Measurements from ENCODE around the gene AGPAT1. TPM values are rescaled to one million over a fixed set of nuclear protein-coding genes. Genes with fewer than 3 reads are reported as not detected.

Gene AGPAT1
- total and polyA plus RNA-seq, 10 donors = 13.6 to 39.7 (median 32.1) TPM

DNA sequence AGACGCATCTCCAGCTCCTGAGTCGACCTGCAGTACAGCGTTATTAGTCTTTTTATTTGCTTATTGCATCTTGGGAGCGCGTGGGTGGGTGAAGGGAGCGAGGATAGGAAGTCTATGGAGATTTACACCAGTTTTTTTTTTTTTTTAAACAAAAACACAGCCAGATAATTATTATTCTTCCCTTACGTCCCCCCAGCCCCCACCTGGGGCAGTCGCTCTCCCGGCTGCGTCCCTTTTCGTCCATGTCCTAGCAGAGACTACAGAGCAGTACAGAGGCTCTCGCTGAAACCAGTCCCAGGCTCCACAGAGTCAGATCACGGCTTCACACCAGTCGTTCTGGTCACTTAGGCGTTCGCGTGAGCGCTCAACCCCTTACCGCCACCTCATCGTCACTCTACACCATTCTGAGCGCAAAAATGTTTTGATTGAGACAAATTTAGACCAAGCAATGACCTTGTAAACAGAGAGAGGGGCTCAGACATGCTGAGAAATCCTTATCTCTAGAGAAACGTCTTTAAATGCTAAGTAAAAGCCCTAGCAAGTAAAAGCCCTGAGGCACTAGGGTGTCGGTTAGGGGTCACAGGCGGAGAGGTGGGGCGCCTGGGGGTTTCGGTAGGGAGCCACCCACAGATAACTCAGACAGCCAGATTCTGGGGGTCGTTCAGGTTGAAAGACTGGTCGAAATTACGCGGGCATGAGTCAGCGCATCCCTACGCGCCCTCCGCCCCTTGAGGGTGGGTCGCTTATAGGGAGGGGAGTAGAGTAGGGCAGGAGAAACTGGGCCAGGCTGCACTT, 22.9 kb downstream of the AGPAT1 start:
- Histone ChIP-seq H3K9me3 (no peaks in the 10 kb centered on the region), H3K27ac (peak overlapping the region; percentile 62 to 86 (median 82)), H3K27me3 (replicated peaks in 1 of 7) (peaks cover 0 to 66% (median 36%) of the 10 kb centered on the region in 7 donors), H3K36me3 (peaks cover 0 to 23% (median 7%) of the 10 kb centered on the region in 6 donors), H3K4me3 (peak overlapping the region; percentile 5 to 80 (median 66)), H3K4me1 (peaks cover 6 to 79% (median 44%) of the 10 kb centered on the region in 6 donors)
- intact Hi-C loops (cut with DNase I; ENCODE audit: low total_unique reads) = no loop called here
- no peak for DNase-seq
- 53 to 63% (median 61%) methylated on average over 35 of the region's 35 CpGs for WGBS, 5 donors
- TF ChIP-seq, protein P1, sequence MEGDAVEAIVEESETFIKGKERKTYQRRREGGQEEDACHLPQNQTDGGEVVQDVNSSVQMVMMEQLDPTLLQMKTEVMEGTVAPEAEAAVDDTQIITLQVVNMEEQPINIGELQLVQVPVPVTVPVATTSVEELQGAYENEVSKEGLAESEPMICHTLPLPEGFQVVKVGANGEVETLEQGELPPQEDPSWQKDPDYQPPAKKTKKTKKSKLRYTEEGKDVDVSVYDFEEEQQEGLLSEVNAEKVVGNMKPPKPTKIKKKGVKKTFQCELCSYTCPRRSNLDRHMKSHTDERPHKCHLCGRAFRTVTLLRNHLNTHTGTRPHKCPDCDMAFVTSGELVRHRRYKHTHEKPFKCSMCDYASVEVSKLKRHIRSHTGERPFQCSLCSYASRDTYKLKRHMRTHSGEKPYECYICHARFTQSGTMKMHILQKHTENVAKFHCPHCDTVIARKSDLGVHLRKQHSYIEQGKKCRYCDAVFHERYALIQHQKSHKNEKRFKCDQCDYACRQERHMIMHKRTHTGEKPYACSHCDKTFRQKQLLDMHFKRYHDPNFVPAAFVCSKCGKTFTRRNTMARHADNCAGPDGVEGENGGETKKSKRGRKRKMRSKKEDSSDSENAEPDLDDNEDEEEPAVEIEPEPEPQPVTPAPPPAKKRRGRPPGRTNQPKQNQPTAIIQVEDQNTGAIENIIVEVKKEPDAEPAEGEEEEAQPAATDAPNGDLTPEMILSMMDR (IDR thresholded peaks at IDR 0.05 in 8 of 11, conservative IDR thresholded peaks at IDR 0.05 in 3 of 11) = no peak
- TF ChIP-seq POLR2A (IDR thresholded peaks at IDR 0.05) (no peak), POLR2AphosphoS5 (IDR thresholded peaks at IDR 0.05) (no peak)

DNA sequence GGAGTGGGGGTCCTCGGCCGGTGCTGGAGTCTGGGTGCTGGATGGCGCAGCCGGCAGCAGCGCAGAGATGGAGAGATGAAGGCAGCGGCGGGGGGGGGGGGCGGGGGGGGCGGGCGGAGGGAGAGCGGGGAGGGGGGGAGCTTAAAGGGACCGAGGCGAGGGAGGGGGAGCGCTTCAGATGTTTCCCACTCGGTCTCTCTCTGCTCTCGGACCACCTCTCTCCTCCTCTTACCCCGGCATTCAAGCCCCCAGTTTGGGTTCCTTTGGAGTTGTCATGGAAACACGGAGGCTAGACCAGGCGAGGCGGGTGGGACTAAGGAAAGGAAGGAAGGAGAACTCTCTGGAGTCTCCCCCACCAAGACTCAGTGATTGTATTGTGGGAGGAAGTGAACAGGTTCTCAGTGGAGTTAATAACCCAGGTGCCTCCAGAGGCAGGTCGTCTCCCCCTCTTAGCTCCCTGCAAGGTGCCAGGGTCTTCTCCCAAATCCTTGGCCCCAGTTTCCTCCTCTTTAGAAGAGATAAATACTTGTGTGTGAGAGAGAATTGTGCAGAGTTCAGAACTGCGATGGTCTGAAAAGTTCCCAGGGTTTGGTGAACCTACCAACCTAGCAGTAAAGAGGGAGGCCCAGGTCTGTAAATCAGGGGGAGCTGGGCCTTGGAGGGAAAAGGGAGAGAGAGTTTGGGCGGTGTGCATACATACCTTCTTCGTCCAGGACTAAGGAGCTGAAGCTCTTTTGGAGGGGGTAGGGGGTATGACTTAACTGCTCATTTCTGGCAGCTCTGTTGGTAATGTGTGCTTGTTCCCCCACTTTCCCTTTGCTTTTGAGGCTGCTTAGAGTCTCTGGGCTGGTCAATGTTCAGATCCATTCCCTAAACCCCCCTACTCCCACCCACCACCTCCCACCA, 23.8 kb downstream of the AGPAT1 start, which contains the start of gene PRRT1:
TSS of gene PRRT1 (minus strand) at position 77 of the 906 bp plus-strand sequence. CDS start 112 bp downstream, outside the sequence.
- Histone ChIP-seq H3K27ac (peak within 1 kb of the TSS in 6 of 8 donors; percentile 69 to 86 (median 83)), H3K27me3 (replicated peaks in 1 of 7) (peaks cover 0 to 74% (median 39%) of the 10 kb centered on the region in 7 donors), H3K4me1 (peaks cover 6 to 80% (median 44%) of the 10 kb centered on the region in 6 donors), H3K36me3 (peaks cover 0 to 15% (median 2%) of the 10 kb centered on the region in 6 donors), H3K9me3 (no peaks in the 10 kb centered on the region), H3K4me3 (peak within 1 kb of the TSS in 4 of 8 donors; percentile 19 to 80 (median 66))
- no peak for DNase-seq
- intact Hi-C loops (cut with DNase I; ENCODE audit: low total_unique reads) = no loop called here
- TF ChIP-seq POLR2A (IDR thresholded peaks at IDR 0.05) (no peak), POLR2AphosphoS5 (IDR thresholded peaks at IDR 0.05) (no peak)
- TF ChIP-seq, protein P1 (IDR thresholded peaks at IDR 0.05 in 8 of 11, conservative IDR thresholded peaks at IDR 0.05 in 3 of 11) = no peak
- 19 to 27% (median 22%) methylated on average over 16 to 21 of the region's 24 CpGs for WGBS, 5 donors

DNA sequence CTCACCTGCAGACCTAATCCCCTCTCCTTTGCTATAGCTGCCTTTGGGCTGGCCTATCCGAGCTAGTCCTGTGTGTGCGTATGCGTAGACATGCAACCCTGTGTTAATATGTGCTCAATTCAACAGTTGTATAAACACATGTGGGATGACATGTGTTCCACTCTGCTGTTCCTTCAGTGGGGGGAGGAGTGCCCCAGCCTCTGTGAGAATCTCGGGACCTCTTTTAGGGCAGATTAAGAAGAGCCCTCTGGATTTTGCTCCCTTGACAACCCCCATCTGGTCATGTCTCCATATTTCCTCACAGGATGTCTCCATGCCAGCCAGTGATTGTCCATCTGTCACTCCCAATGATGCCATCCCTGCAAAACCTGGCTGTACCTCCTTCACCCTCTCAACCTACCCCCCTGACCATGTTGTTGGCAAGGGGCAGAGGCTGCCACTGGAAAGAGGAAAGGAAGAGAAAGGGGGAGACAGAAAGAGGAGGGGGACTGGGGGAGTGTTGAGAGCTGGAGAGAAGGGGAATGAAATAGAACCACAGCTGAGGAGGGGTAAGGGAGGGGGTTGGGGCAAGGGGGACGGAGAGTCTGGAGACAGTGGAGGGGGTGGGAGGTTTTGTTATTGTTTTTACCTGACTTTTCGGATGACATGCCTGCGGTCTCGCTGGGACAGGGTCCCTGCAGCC, 24.6 kb downstream of the AGPAT1 start:
- no peak for TF ChIP-seq POLR2AphosphoS5 (IDR thresholded peaks at IDR 0.05)
- no peak for TF ChIP-seq POLR2A (IDR thresholded peaks at IDR 0.05)
- TF ChIP-seq, protein P1 (IDR thresholded peaks at IDR 0.05 in 8 of 11, conservative IDR thresholded peaks at IDR 0.05 in 3 of 11) = no peak
- no peak for DNase-seq
- Histone ChIP-seq H3K27me3 (replicated peaks in 1 of 7) (peaks cover 0 to 81% (median 39%) of the 10 kb centered on the region in 7 donors), H3K9me3 (no peaks in the 10 kb centered on the region), H3K4me3 (peak overlapping the region in 4 of 8 donors; percentile 19 to 80 (median 44)), H3K36me3 (peaks cover 0 to 7% (median under 1%) of the 10 kb centered on the region in 6 donors), H3K27ac (peak overlapping the region in 1 of 8 donors; percentile 85), H3K4me1 (peaks cover 6 to 80% (median 44%) of the 10 kb centered on the region in 6 donors)
- intact Hi-C loops (cut with DNase I; ENCODE audit: low total_unique reads) = no loop called here
- 43 to 52% (median 46%) methylated on average over 8 of the region's 8 CpGs for WGBS, 5 donors

Measured in spleen (tissue), 11 donors.